Loucy (cell line): ENCODE results near the gene MGAT5B.

Experiments used
- H2AFZ ChIP-seq: fragments of 200-600 bp; sonication (generic); 2 replicates; pipeline ENCODE4 v1.6.0; 2016; ENCODE audit warnings: antibody characterized with exemption, mild to moderate bottlenecking, low read length, moderate library complexity
- H3F3A ChIP-seq: fragments of 200-600 bp; 2 replicates; pipeline ENCODE4 v1.6.0; 2016; ENCODE audit warnings: antibody characterized with exemption, low read depth, mild to moderate bottlenecking
- H3K27me3 ChIP-seq: fragments of 200-600 bp; sonication (generic); 2 replicates; pipeline ENCODE4 v1.6.1; 2014; ENCODE audit warnings: low read length, mild to moderate bottlenecking; ENCODE audit not compliant: insufficient read depth, poor library complexity, severe bottlenecking
- H3K36me3 ChIP-seq: fragments of 200-600 bp; sonication (generic); 2 replicates; pipeline ENCODE4 v1.6.1; 2016; ENCODE audit warnings: low read length; ENCODE audit not compliant: insufficient read depth
- H3K4me1 ChIP-seq: fragments of 200-600 bp; sonication (generic); 2 replicates; pipeline ENCODE4 v1.5.1; 2014; ENCODE audit warnings: low read length, mild to moderate bottlenecking; ENCODE audit not compliant: insufficient read depth, poor library complexity, severe bottlenecking
- H3K4me2 ChIP-seq: fragments of 200-600 bp; sonication (generic); 2 replicates; pipeline ENCODE4 v1.6.0; 2014; ENCODE audit warnings: antibody characterized with exemption, low read length, low read depth, mild to moderate bottlenecking; ENCODE audit not compliant: poor library complexity, severe bottlenecking
- H3K4me3 ChIP-seq: fragments of 200-600 bp; sonication (generic); 2 replicates; pipeline ENCODE4 v1.5.1; 2014; ENCODE audit warnings: low read length, mild to moderate bottlenecking, mixed read lengths; ENCODE audit not compliant: poor library complexity, severe bottlenecking
- H3K79me2 ChIP-seq: fragments of 200-600 bp; sonication (generic); 2 replicates; pipeline ENCODE4 v1.6.1; 2014; ENCODE audit warnings: low read length; ENCODE audit not compliant: insufficient read depth
- H3K9ac ChIP-seq: fragments of 200-600 bp; sonication (generic); 2 replicates; pipeline ENCODE4 v1.6.0; 2014; ENCODE audit warnings: mild to moderate bottlenecking, low read depth, low read length, moderate library complexity; ENCODE audit not compliant: poor library complexity, severe bottlenecking
- H3K9me2 ChIP-seq: fragments of 200-600 bp; sonication (generic); replicated peaks from 2 replicates; pipeline ENCODE4 v1.6.1; 2016; ENCODE audit warnings: low read depth, low read length, mixed read lengths
- H3K9me3 ChIP-seq: fragments of 200-600 bp; sonication (generic); 2 replicates; pipeline ENCODE4 v1.6.1; 2014; ENCODE audit warnings: mild to moderate bottlenecking, antibody characterized with exemption, low read length, low read depth; ENCODE audit not compliant: insufficient read depth
- H4K20me1 ChIP-seq: fragments of 200-600 bp; sonication (generic); 2 replicates; pipeline ENCODE4 v1.6.0; 2014; ENCODE audit warnings: antibody characterized with exemption, low read length, mild to moderate bottlenecking; ENCODE audit not compliant: insufficient read depth, poor library complexity, severe bottlenecking
- CTCF ChIP-seq: fragments of 200-600 bp; sonication (generic); conservative IDR thresholded peaks from 2 replicates; pipeline ENCODE4 v1.5.1; 2014; ENCODE audit warnings: mild to moderate bottlenecking, antibody characterized with exemption, low read length
- EZH2phosphoT487 ChIP-seq: fragments of 200-600 bp; IDR thresholded peaks from 2 replicates; pipeline ENCODE4 v1.6.1; 2018; ENCODE audit warnings: antibody characterized with exemption, mild to moderate bottlenecking, moderate library complexity, borderline replicate concordance

MGAT5B gene

GRCh38 chr17:76917829-76918228 lies 49.6 kb downstream of the MGAT5B start:
- Histone ChIP-seq H3K36me3 (no peaks in the 10 kb centered on the region), H3K4me1 (no peaks in the 10 kb centered on the region), H4K20me1 (no peaks in the 10 kb centered on the region), H3K9me2 (no peaks in the 10 kb centered on the region), H3K4me3 (no peak overlapping the region), H3K9ac (no peak overlapping the region), H3F3A (no peaks in the 10 kb centered on the region), H3K27me3 (no peaks in the 10 kb centered on the region), H3K79me2 (no peaks in the 10 kb centered on the region), H3K4me2 (no peak overlapping the region), H3K9me3 (no peaks in the 10 kb centered on the region), H2AFZ (no peak overlapping the region)
- TF ChIP-seq EZH2phosphoT487 (no peak), CTCF (no peak)

- no peaks in the 10 kb centered on the region for H4K20me1 ChIP-seq
- H3K4me1 ChIP-seq = no peaks in the 10 kb centered on the region
Observed at GRCh38 chr17:76918811-76919210, 50.6 kb downstream of the MGAT5B start.

DNA sequence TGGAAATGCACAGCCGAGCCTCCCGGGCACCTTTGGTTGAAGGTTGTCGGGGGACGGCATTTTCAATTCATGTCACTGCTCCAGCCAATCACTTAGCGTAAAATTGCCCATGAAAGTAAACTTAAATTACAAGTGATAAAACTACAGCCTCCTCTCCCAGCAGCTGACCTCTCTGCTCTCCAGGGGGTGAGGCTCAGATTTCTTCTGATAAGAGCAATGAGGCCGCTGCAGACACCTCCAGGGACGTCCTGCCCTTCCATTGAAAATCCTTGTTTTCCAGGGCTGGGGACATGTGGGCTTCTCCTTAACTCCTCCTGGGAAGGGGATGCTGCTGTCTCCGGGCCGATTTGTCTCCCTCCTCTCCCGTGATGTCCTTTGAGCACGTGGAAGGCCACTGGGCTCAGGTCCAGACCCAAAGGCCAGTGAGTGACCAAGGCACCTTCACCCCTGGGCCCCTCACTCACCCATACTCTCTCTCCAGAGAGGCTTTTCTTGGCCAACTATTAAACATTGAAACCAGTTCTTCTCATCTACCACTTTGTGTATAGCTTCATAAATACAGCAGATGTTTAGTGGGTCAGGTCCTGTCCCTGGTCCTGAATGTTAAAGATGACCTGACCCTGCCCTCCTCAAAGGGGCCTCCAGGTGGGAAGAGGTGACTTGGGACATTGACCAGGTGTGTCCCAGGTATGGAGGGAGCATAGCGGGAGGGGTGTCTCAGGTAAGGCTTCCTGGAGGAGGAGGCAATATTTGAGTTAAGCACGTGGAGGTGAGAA lies 52.3 kb downstream of the MGAT5B start:
- H3K79me2 ChIP-seq = no peaks in the 10 kb centered on the region
- no peak overlapping the region for H3K4me3 ChIP-seq
- no peaks in the 10 kb centered on the region for H3K9me2 ChIP-seq
- no peak for TF ChIP-seq EZH2phosphoT487
- no peak for TF ChIP-seq CTCF
- H3K4me1 ChIP-seq = no peaks in the 10 kb centered on the region
- H4K20me1 ChIP-seq = no peaks in the 10 kb centered on the region
- H3K9me3 ChIP-seq = no peaks in the 10 kb centered on the region
- no peak overlapping the region for H2AFZ ChIP-seq
- no peaks in the 10 kb centered on the region for H3K27me3 ChIP-seq
- H3K36me3 ChIP-seq = no peaks in the 10 kb centered on the region
- H3F3A ChIP-seq = no peaks in the 10 kb centered on the region
- no peak overlapping the region for H3K4me2 ChIP-seq
- H3K9ac ChIP-seq = no peak overlapping the region

More at GRCh38 chr17:76918811-76919210, 50.6 kb downstream of the MGAT5B start:
- no peaks in the 10 kb centered on the region for H3F3A ChIP-seq
- no peaks in the 10 kb centered on the region for H3K27me3 ChIP-seq
- H3K9me3 ChIP-seq = no peaks in the 10 kb centered on the region
- H3K4me2 ChIP-seq = no peak overlapping the region
- no peak overlapping the region for H2AFZ ChIP-seq
- H3K9me2 ChIP-seq = no peaks in the 10 kb centered on the region
- H3K36me3 ChIP-seq = no peaks in the 10 kb centered on the region
- no peaks in the 10 kb centered on the region for H3K79me2 ChIP-seq
- H3K4me3 ChIP-seq = no peak overlapping the region
- H3K9ac ChIP-seq = no peak overlapping the region
- TF ChIP-seq EZH2phosphoT487 (no peak), CTCF (no peak)
